HepG2 (cell line): ENCODE data around the gene RAB17. TPM values are rescaled to one million over a fixed set of nuclear protein-coding genes. Genes with fewer than 3 reads are reported as not detected.

Experiments used
- DNMT3B ChIP-seq: conservative IDR thresholded peaks from 2 replicates; pipeline ENCODE4 v1.6.1; 2016; ENCODE audit warnings: missing biosample characterization, control low read depth
- FOSL1 ChIP-seq: sonication (generic); formaldehyde crosslinking; IDR thresholded peaks from 2 replicates; pipeline ENCODE4 v1.9.0; 2021; ENCODE audit warnings: missing genetic modification reagents, borderline replicate concordance
- FOXO4 ChIP-seq: sonication (generic); formaldehyde crosslinking; conservative IDR thresholded peaks from 2 replicates; pipeline ENCODE4 v1.8.1; 2023; ENCODE audit warnings: missing genetic modification reagents
- HES4 ChIP-seq: sonication (generic); formaldehyde crosslinking; IDR thresholded peaks from 2 replicates; pipeline ENCODE4 v1.9.0; 2021; ENCODE audit warnings: mild to moderate bottlenecking, missing genetic modification reagents, borderline replicate concordance
- HOXD1 ChIP-seq: sonication (generic); formaldehyde crosslinking; IDR thresholded peaks from 2 replicates; pipeline ENCODE4 v1.5.0; 2020; ENCODE audit warnings: missing genetic modification reagents
- KDM5A ChIP-seq: fragments of 200-600 bp; sonication (generic); IDR thresholded peaks from 2 replicates; pipeline ENCODE4 v1.7.0; 2018; ENCODE audit warnings: antibody characterized with exemption, mild to moderate bottlenecking, low read length, borderline replicate concordance
- KLF16 ChIP-seq, 2 experiments: sonication (generic) in 1 of 2; formaldehyde crosslinking in 1 of 2; IDR thresholded peaks; 2 replicates each; pipeline versions ENCODE4 v1.6.1 to v1.8.0; 2016 to 2023; ENCODE audit warnings: missing genetic modification reagents in 2 of 2, missing compliant biosample characterization in 1 of 2
- MED8 ChIP-seq: sonication (generic); formaldehyde crosslinking; IDR thresholded peaks from 2 replicates; pipeline ENCODE4 v1.8.1; 2023; ENCODE audit warnings: mild to moderate bottlenecking, missing genetic modification reagents; ENCODE audit not compliant: insufficient replicate concordance
- NFIC ChIP-seq: IDR thresholded peaks from 2 replicates; pipeline ENCODE4 v1.6.1; 2012; ENCODE audit warnings: mild to moderate bottlenecking, low read length, inconsistent platforms
- NR3C1 ChIP-seq: sonication (generic); formaldehyde crosslinking; IDR thresholded peaks from 2 replicates; pipeline ENCODE4 v1.4.0; 2020; ENCODE audit warnings: missing genetic modification reagents
- SCMH1 ChIP-seq: sonication (generic); formaldehyde crosslinking; IDR thresholded peaks from 2 replicates; pipeline ENCODE4 v1.9.0; 2021; ENCODE audit warnings: missing genetic modification reagents, mild to moderate bottlenecking, borderline replicate concordance
- ZBTB1 ChIP-seq: sonication (generic); formaldehyde crosslinking; IDR thresholded peaks from 2 replicates; pipeline ENCODE4 v1.4.0; 2020; ENCODE audit warnings: missing genetic modification reagents, borderline replicate concordance
- ZBTB43 ChIP-seq: sonication (generic); formaldehyde crosslinking; conservative IDR thresholded peaks from 2 replicates; pipeline ENCODE4 v1.4.0; 2020; ENCODE audit warnings: missing genetic modification reagents
- ZFX ChIP-seq: sonication (generic); formaldehyde crosslinking; IDR thresholded peaks from 2 replicates; pipeline ENCODE4 v1.4.0; 2020; ENCODE audit warnings: mild to moderate bottlenecking, low read depth, missing genetic modification reagents, moderate library complexity
- ZNF260 ChIP-seq: sonication (generic); formaldehyde crosslinking; IDR thresholded peaks from 2 replicates; pipeline ENCODE4 v1.4.0; 2020; ENCODE audit warnings: missing genetic modification reagents, low read depth, mild to moderate bottlenecking, borderline replicate concordance
- ZNF432 ChIP-seq: sonication (generic); formaldehyde crosslinking; IDR thresholded peaks from 2 replicates; pipeline ENCODE4 v1.5.0; 2020; ENCODE audit warnings: missing genetic modification reagents, mild to moderate bottlenecking, borderline replicate concordance
- ZNF484 ChIP-seq: sonication (generic); formaldehyde crosslinking; IDR thresholded peaks from 2 replicates; pipeline ENCODE4 v1.5.1; 2020; ENCODE audit warnings: mild to moderate bottlenecking, low read depth, missing genetic modification reagents, borderline replicate concordance
- ZNF652 ChIP-seq: IDR thresholded peaks from 2 replicates; pipeline ENCODE4 v1.6.1; 2016; ENCODE audit warnings: low read depth, borderline replicate concordance
- ZNF747 ChIP-seq: sonication (generic); formaldehyde crosslinking; IDR thresholded peaks from 2 replicates; pipeline ENCODE4 v1.8.1; 2023; ENCODE audit warnings: missing genetic modification reagents, mild to moderate bottlenecking, borderline replicate concordance
- ZSCAN20 ChIP-seq: sonication (generic); formaldehyde crosslinking; IDR thresholded peaks from 2 replicates; pipeline ENCODE4 v1.4.0; 2020; ENCODE audit warnings: missing genetic modification reagents, mild to moderate bottlenecking, borderline replicate concordance
- ZSCAN5A ChIP-seq: sonication (generic); formaldehyde crosslinking; IDR thresholded peaks from 2 replicates; pipeline ENCODE4 v1.8.0; 2022; ENCODE audit warnings: mild to moderate bottlenecking, missing genetic modification reagents, borderline replicate concordance
- polyA plus RNA-seq, 8 experiments: library from polyadenylated mRNA; depleted of rRNA in 3 of 8; stranded (reverse) in 7 of 8; unstranded in 1 of 8; fragments of >200 nt; fragmentation: Illumina TruSeq in 4 of 8; extraction: Trizol in 4 of 8; gene quantifications; 2 replicates each; pipeline versions ENCODE4 v1.2.1 to v1.2.3, GENCODE V29; 2011 to 2016; ENCODE audit warnings: low read depth in 4 of 8, missing spikeins in 1 of 8, mixed read lengths in 1 of 8; ENCODE audit not compliant: insufficient read depth in 1 of 8
- total RNA-seq, 5 experiments: library from RNA; depleted of rRNA; stranded (reverse); fragments of >200 nt; fragmentation: Illumina TruSeq; extraction: Trizol; gene quantifications; 2 replicates each; pipeline ENCODE4 v1.2.3, GENCODE V29; 2016; ENCODE audit warnings: low read depth in 1 of 5
- TF ChIP-seq, protein P1 (sequence below): sonication (generic); formaldehyde crosslinking; IDR thresholded peaks from 2 replicates; pipeline ENCODE4; 2020; ENCODE audit warnings: missing genetic modification reagents, mild to moderate bottlenecking, borderline replicate concordance

The RAB17 gene
- total and polyA plus RNA-seq, 2 of the 13 experiments (the other 11 are each of a cell fraction or from before 2014, with no cell fraction given) = 68.0 to 124 TPM

GRCh38 chr2:237581751-237582746, 8.5 kb downstream of the RAB17 start (continued):
- TF ChIP-seq KDM5A (no peak), ZBTB1 (CRISPR knock-in tag) (no peak), ZFX (CRISPR knock-in tag) (peak; percentile 35), FOSL1 (CRISPR knock-in tag) (no peak), ZNF484 (CRISPR knock-in tag) (no peak), ZNF432 (CRISPR knock-in tag) (no peak), DNMT3B (CRISPR knock-in tag) (no peak), HOXD1 (peak; percentile 79), NR3C1 (CRISPR knock-in tag) (no peak), SCMH1 (no peak), HES4 (no peak), ZNF260 (no peak), ZSCAN20 (no peak), ZNF652 (no peak), FOXO4 (CRISPR knock-in tag) (no peak), MED8 (no peak), ZSCAN5A (no peak), ZNF747 (CRISPR knock-in tag) (no peak), ZBTB43 (CRISPR knock-in tag) (no peak), NFIC (no peak), KLF16 (CRISPR knock-in tag; IDR thresholded peaks at IDR 0.05) (no peak)
- TF ChIP-seq, protein P1, sequence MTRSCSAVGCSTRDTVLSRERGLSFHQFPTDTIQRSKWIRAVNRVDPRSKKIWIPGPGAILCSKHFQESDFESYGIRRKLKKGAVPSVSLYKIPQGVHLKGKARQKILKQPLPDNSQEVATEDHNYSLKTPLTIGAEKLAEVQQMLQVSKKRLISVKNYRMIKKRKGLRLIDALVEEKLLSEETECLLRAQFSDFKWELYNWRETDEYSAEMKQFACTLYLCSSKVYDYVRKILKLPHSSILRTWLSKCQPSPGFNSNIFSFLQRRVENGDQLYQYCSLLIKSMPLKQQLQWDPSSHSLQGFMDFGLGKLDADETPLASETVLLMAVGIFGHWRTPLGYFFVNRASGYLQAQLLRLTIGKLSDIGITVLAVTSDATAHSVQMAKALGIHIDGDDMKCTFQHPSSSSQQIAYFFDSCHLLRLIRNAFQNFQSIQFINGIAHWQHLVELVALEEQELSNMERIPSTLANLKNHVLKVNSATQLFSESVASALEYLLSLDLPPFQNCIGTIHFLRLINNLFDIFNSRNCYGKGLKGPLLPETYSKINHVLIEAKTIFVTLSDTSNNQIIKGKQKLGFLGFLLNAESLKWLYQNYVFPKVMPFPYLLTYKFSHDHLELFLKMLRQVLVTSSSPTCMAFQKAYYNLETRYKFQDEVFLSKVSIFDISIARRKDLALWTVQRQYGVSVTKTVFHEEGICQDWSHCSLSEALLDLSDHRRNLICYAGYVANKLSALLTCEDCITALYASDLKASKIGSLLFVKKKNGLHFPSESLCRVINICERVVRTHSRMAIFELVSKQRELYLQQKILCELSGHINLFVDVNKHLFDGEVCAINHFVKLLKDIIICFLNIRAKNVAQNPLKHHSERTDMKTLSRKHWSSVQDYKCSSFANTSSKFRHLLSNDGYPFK = no peak
